H9 (cell line): ENCODE measurements around the gene PPM1N. TPM values are rescaled to one million over a fixed set of nuclear protein-coding genes. Genes with fewer than 3 reads are reported as not detected.

Experiments used
- DNase-seq: peaks from one replicate; pipeline ENCODE4 v3.0.0-alpha.2; 2017
- H2AFZ ChIP-seq: one replicate; pipeline ENCODE4 v1.6.1; 2013; ENCODE audit warnings: mild to moderate bottlenecking, low read length, control low read depth, moderate library complexity
- H2AK5ac ChIP-seq: 2 replicates; pipeline ENCODE4 v1.6.1; 2013; ENCODE audit warnings: low read length, control low read depth, mixed read lengths; ENCODE audit not compliant: insufficient read length
- H2BK120ac ChIP-seq: one replicate; pipeline ENCODE4 v1.6.1; 2013; ENCODE audit warnings: low read depth, mild to moderate bottlenecking, low read length, control low read depth, inconsistent platforms; ENCODE audit not compliant: poor library complexity, severe bottlenecking
- H2BK12ac ChIP-seq: 2 replicates; pipeline ENCODE4 v1.6.1; 2013; ENCODE audit warnings: low read length, control low read depth, mixed read lengths, low read depth; ENCODE audit not compliant: insufficient read length
- H2BK15ac ChIP-seq: 2 replicates; pipeline ENCODE4 v1.6.1; 2013; ENCODE audit warnings: low read depth, low read length, control low read depth
- H2BK20ac ChIP-seq: one replicate; pipeline ENCODE4 v1.6.1; 2013; ENCODE audit warnings: low read depth, mild to moderate bottlenecking, low read length, control low read depth, inconsistent platforms; ENCODE audit not compliant: poor library complexity, severe bottlenecking
- H2BK5ac ChIP-seq: 2 replicates; pipeline ENCODE4 v1.6.1; 2013; ENCODE audit warnings: low read length, control low read depth, mixed read lengths; ENCODE audit not compliant: insufficient read length
- H3K14ac ChIP-seq: 2 replicates; pipeline ENCODE4 v1.6.1; 2013; ENCODE audit warnings: low read length, control low read depth; ENCODE audit not compliant: insufficient read depth
- H3K18ac ChIP-seq: 2 replicates; pipeline ENCODE4 v1.6.1; 2013; ENCODE audit warnings: low read depth, mild to moderate bottlenecking, mixed read lengths, low read length, control low read depth; ENCODE audit not compliant: insufficient read length
- H3K23ac ChIP-seq: 2 replicates; pipeline ENCODE4 v1.6.1; 2013; ENCODE audit warnings: low read length, control low read depth, mixed read lengths, low read depth; ENCODE audit not compliant: insufficient read length
- H3K23me2 ChIP-seq: 2 replicates; pipeline ENCODE4 v1.6.1; 2013; ENCODE audit warnings: low read depth, mild to moderate bottlenecking, mixed read lengths, low read length, control low read depth; ENCODE audit not compliant: insufficient read length, poor library complexity, severe bottlenecking
- H3K27ac ChIP-seq: 2 replicates; pipeline ENCODE4 v1.5.1; 2013; ENCODE audit warnings: low read length, control low read depth, mixed read lengths, low read depth; ENCODE audit not compliant: insufficient read length
- H3K27me3 ChIP-seq: 2 replicates; pipeline ENCODE4 v1.6.1; 2013; ENCODE audit warnings: low read length, control low read depth, inconsistent platforms; ENCODE audit not compliant: insufficient read depth
- H3K4ac ChIP-seq: 2 replicates; pipeline ENCODE4 v1.6.1; 2013; ENCODE audit warnings: low read depth, mild to moderate bottlenecking, control low read depth, inconsistent platforms, low read length, moderate library complexity
- H3K4me1 ChIP-seq: 2 replicates; pipeline ENCODE4 v1.6.1; 2013; ENCODE audit warnings: low read length, control low read depth, inconsistent platforms; ENCODE audit not compliant: insufficient read depth
- H3K4me2 ChIP-seq: 2 replicates; pipeline ENCODE4 v1.6.1; 2013; ENCODE audit warnings: low read length, control low read depth, mixed read lengths; ENCODE audit not compliant: insufficient read length, insufficient read depth
- H3K56ac ChIP-seq: 2 replicates; pipeline ENCODE4 v1.6.1; 2013; ENCODE audit warnings: low read depth, mild to moderate bottlenecking, mixed read lengths, low read length, control low read depth; ENCODE audit not compliant: insufficient read length
- H3K79me1 ChIP-seq: 2 replicates; pipeline ENCODE4 v1.6.1; 2013; ENCODE audit warnings: low read depth, mild to moderate bottlenecking, moderate library complexity, low read length, control low read depth, inconsistent platforms; ENCODE audit not compliant: insufficient read depth, poor library complexity, severe bottlenecking
- H3K79me2 ChIP-seq: 2 replicates; pipeline ENCODE4 v1.6.1; 2013; ENCODE audit warnings: low read length, control low read depth, inconsistent platforms; ENCODE audit not compliant: insufficient read depth
- H3K9ac ChIP-seq: 2 replicates; pipeline ENCODE4 v1.6.1; 2013; ENCODE audit warnings: low read length, control low read depth, mixed read lengths; ENCODE audit not compliant: insufficient read length; ENCODE audit errors: extremely low read depth
- H3K9me3 ChIP-seq: one replicate; pipeline ENCODE4 v1.6.1; 2013; ENCODE audit warnings: low read depth, low read length, inconsistent platforms; ENCODE audit not compliant: control insufficient read depth
- H3T11ph ChIP-seq: one replicate; pipeline ENCODE4 v1.6.1; 2013; ENCODE audit warnings: mild to moderate bottlenecking, low read length, control low read depth, inconsistent platforms
- H4K20me1 ChIP-seq: one replicate; pipeline ENCODE4 v1.6.1; 2013; ENCODE audit not compliant: control insufficient read depth, insufficient read length, insufficient read depth
- H4K5ac ChIP-seq: 2 replicates; pipeline ENCODE4 v1.6.1; 2013; ENCODE audit warnings: low read depth, mild to moderate bottlenecking, mixed read lengths, low read length, control low read depth; ENCODE audit not compliant: insufficient read length
- H4K8ac ChIP-seq: replicated peaks from 2 replicates; pipeline ENCODE4 v1.6.1; 2013; ENCODE audit warnings: low read length, control low read depth, mixed read lengths, low read depth; ENCODE audit not compliant: insufficient read length
- H4K91ac ChIP-seq: 2 replicates; pipeline ENCODE4 v1.6.1; 2013; ENCODE audit warnings: low read depth, mild to moderate bottlenecking, moderate library complexity, mixed read lengths, low read length, control low read depth; ENCODE audit not compliant: insufficient read length
- H3K27ac Mint-ChIP-seq, 3 experiments: 2 replicates in 2 of 3; 3 replicates in 1 of 3; pipeline ENCODE4 v1.8.0; 2020 to 2021; ENCODE audit warnings: mixed read lengths in 3 of 3, mild to moderate bottlenecking in 1 of 3, moderate library complexity in 1 of 3
- H3K27me3 Mint-ChIP-seq: 2 replicates; pipeline ENCODE4 v1.8.0; 2021; ENCODE audit warnings: low read depth, mild to moderate bottlenecking, moderate library complexity, mixed read lengths
- H3K36me3 Mint-ChIP-seq, 3 experiments: 2 replicates in 2 of 3; 3 replicates in 1 of 3; pipeline ENCODE4 v1.8.0; 2020 to 2021; ENCODE audit warnings: low read depth in 3 of 3, mixed read lengths in 3 of 3; ENCODE audit not compliant: insufficient read depth in 1 of 3
- H3K4me1 Mint-ChIP-seq, 2 experiments: 2 replicates each; pipeline ENCODE4 v1.8.0; 2020; ENCODE audit warnings: mixed read lengths in 2 of 2
- H3K4me3 Mint-ChIP-seq, 2 experiments: 2 replicates in 1 of 2; 3 replicates in 1 of 2; pipeline ENCODE4 v1.8.0; 2020 to 2021; ENCODE audit warnings: mild to moderate bottlenecking in 2 of 2, mixed read lengths in 2 of 2, moderate library complexity in 1 of 2
- H3K9me3 Mint-ChIP-seq, 2 experiments: 2 replicates in 1 of 2; 3 replicates in 1 of 2; pipeline ENCODE4 v1.8.0; 2020; ENCODE audit warnings: mild to moderate bottlenecking in 2 of 2, mixed read lengths in 2 of 2, moderate library complexity in 1 of 2
- WGBS: extraction: QIAGEN DNeasy Blood & Tissue Kit; methylation state at CpG from one replicate; pipeline ENCODE4 v1.1.7; 2013; ENCODE audit warnings: missing lambda C conversion rate, low lambda C conversion rate, mixed read lengths; ENCODE audit not compliant: insufficient read length; ENCODE audit errors: extremely low coverage; 5-methylcytosine and 5-hydroxymethylcytosine counted together
- total RNA-seq: library from RNA; stranded (reverse); gene quantifications from 2 replicates; pipeline ENCODE4 v1.2.1, GENCODE V29; 2021
- TF ChIP-seq, protein P1 (sequence below): fragments of 200-600 bp; sonication (generic); conservative IDR thresholded peaks from 3 replicates; pipeline ENCODE4 v1.8.0; 2021; ENCODE audit warnings: antibody characterized with exemption, mild to moderate bottlenecking

Gene PPM1N
- total RNA-seq, 1 experiment from 2014 or later: 7.7 TPM

GRCh38 chr19:45515081-45515624 lies 16.9 kb downstream of the PPM1N start:
- Histone ChIP-seq H2BK120ac (no peak overlapping the region), H4K8ac (no peak overlapping the region), H4K5ac (no peak overlapping the region), H3K23ac (no peak overlapping the region), H3K27ac (no peak overlapping the region), H3K18ac (no peak overlapping the region), H2BK5ac (no peak overlapping the region), H3K56ac (no peak overlapping the region), H2BK20ac (no peak overlapping the region), H3K79me1 (peaks cover 22% of the 10 kb centered on the region), H3K4ac (no peak overlapping the region), H3K9ac (no peak overlapping the region), H3K4me1 (no peaks in the 10 kb centered on the region; the same call in 1 of the 2 replicates), H2AFZ (no peak overlapping the region), H3K14ac (no peak overlapping the region), H3K9me3 (no peaks in the 10 kb centered on the region), H4K91ac (no peak overlapping the region), H3T11ph (no peak overlapping the region), H2BK15ac (no peak overlapping the region), H2BK12ac (no peak overlapping the region), H3K4me2 (no peak overlapping the region), H2AK5ac (no peak overlapping the region), H3K79me2 (peaks cover 32% of the 10 kb centered on the region; the same call in 1 of the 2 replicates), H4K20me1 (no peaks in the 10 kb centered on the region), H3K27me3 (no peaks in the 10 kb centered on the region), H3K23me2 (no peaks in the 10 kb centered on the region)
- H3K4me3 Mint-ChIP-seq: no peak overlapping the region
- no CpG with 5 or more reads among the region's 10 CpGs for WGBS
- H3K36me3 Mint-ChIP-seq: peaks cover 23 to 45% (median 34%) of the 10 kb centered on the region in 3 experiments
- TF ChIP-seq, protein P1, sequence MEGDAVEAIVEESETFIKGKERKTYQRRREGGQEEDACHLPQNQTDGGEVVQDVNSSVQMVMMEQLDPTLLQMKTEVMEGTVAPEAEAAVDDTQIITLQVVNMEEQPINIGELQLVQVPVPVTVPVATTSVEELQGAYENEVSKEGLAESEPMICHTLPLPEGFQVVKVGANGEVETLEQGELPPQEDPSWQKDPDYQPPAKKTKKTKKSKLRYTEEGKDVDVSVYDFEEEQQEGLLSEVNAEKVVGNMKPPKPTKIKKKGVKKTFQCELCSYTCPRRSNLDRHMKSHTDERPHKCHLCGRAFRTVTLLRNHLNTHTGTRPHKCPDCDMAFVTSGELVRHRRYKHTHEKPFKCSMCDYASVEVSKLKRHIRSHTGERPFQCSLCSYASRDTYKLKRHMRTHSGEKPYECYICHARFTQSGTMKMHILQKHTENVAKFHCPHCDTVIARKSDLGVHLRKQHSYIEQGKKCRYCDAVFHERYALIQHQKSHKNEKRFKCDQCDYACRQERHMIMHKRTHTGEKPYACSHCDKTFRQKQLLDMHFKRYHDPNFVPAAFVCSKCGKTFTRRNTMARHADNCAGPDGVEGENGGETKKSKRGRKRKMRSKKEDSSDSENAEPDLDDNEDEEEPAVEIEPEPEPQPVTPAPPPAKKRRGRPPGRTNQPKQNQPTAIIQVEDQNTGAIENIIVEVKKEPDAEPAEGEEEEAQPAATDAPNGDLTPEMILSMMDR: no peak
- peaks cover 5 to 7% of the 10 kb centered on the region in 2 experiments for H3K4me1 Mint-ChIP-seq
- no peak overlapping the region for H3K27ac Mint-ChIP-seq
- H3K27me3 Mint-ChIP-seq: no peaks in the 10 kb centered on the region; the same call in 1 of the 2 replicates
- H3K9me3 Mint-ChIP-seq: no peaks in the 10 kb centered on the region
- no peak for DNase-seq
